ENCODE measurements around the gene FABP2.

DNA sequence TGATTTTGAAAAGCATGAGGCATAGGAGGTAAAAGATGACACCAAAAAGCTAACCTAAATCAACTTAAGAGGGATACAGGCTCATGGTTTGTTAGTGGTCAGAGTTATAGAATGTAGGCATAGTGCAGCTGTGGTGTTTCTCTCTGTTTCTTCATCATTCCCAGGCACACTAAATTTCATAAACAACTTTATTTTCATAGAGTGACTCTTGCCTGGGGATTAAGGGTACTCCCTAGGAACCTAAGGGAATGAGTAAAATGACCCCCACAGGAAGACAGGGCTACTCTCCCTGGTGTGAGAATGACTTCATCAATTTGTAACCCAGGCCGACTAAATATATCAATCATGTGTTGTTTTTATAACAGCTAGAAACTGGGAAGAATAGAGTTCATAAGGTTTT, 11.1 kb downstream of the FABP2 start:
- TF ChIP-seq, protein P1, sequence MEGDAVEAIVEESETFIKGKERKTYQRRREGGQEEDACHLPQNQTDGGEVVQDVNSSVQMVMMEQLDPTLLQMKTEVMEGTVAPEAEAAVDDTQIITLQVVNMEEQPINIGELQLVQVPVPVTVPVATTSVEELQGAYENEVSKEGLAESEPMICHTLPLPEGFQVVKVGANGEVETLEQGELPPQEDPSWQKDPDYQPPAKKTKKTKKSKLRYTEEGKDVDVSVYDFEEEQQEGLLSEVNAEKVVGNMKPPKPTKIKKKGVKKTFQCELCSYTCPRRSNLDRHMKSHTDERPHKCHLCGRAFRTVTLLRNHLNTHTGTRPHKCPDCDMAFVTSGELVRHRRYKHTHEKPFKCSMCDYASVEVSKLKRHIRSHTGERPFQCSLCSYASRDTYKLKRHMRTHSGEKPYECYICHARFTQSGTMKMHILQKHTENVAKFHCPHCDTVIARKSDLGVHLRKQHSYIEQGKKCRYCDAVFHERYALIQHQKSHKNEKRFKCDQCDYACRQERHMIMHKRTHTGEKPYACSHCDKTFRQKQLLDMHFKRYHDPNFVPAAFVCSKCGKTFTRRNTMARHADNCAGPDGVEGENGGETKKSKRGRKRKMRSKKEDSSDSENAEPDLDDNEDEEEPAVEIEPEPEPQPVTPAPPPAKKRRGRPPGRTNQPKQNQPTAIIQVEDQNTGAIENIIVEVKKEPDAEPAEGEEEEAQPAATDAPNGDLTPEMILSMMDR (IDR thresholded peaks at IDR 0.05): no peak
- no peak for TF ChIP-seq POLR2A (IDR thresholded peaks at IDR 0.05)
